Adrenal gland (tissue), 5 donors: ENCODE data around the gene SLC36A3.

Experiments used
- CTCF ChIP-seq, 6 experiments: fragments of 450-650 bp in 4 of 6; fragments of 200-600 bp in 2 of 6; sonication (generic) in 1 of 6; IDR thresholded peaks; 1 replicate in 5 of 6; 2 replicates in 1 of 6; pipeline versions ENCODE4 v1.5.1 to v1.8.0; 2016 to 2021; ENCODE audit warnings: antibody characterized with exemption in 6 of 6, mild to moderate bottlenecking in 2 of 6, moderate library complexity in 1 of 6
- POLR2A ChIP-seq, 2 donors: fragments of 450-650 bp; IDR thresholded peaks; one replicate each; pipeline ENCODE4 v1.6.1; 2017; ENCODE audit warnings: antibody characterized with exemption in 2 of 2, mild to moderate bottlenecking in 2 of 2, moderate library complexity in 1 of 2
- donor health status: DM: no; HTN: no; CAD: no.

GRCh38 chr5:151328734-151329133, 25.2 kb upstream of the SLC36A3 start:
- TF ChIP-seq CTCF (IDR thresholded peaks at IDR 0.05): no peak
- TF ChIP-seq POLR2A (IDR thresholded peaks at IDR 0.05): no peak
